Liver (tissue), 9 donors: ENCODE results near the gene CCDC83. TPM values are rescaled to one million over a fixed set of nuclear protein-coding genes. Genes with fewer than 3 reads are reported as not detected.

Experiments
- DNase-seq: peaks from one replicate; pipeline ENCODE4 v3.0.0-alpha.2; 2017; ENCODE audit warnings: low spot score
- H3K27ac ChIP-seq, 2 donors: one replicate each; pipeline ENCODE4 v1.7.0; 2013; ENCODE audit warnings: inconsistent platforms in 2 of 2, low read length in 2 of 2, control low read depth in 1 of 2, low read depth in 1 of 2, mild to moderate bottlenecking in 1 of 2
- H3K27me3 ChIP-seq, 4 donors: one replicate each; pipeline versions ENCODE4 v1.6.1 to v1.7.0; 2013; ENCODE audit warnings: low read length in 3 of 4, inconsistent platforms in 1 of 4, mild to moderate bottlenecking in 1 of 4, moderate library complexity in 1 of 4; ENCODE audit not compliant: control insufficient read depth in 4 of 4, insufficient read depth in 4 of 4
- H3K36me3 ChIP-seq, 4 donors: one replicate each; pipeline versions ENCODE4 v1.6.1 to v1.7.0; 2013; ENCODE audit warnings: low read length in 3 of 4, mild to moderate bottlenecking in 3 of 4, low read depth in 1 of 4, moderate library complexity in 1 of 4; ENCODE audit not compliant: control insufficient read depth in 4 of 4, insufficient read depth in 3 of 4
- H3K4me1 ChIP-seq, 4 donors: one replicate each; pipeline versions ENCODE4 v1.6.1 to v1.7.0; 2013; ENCODE audit warnings: low read length in 3 of 4, mild to moderate bottlenecking in 3 of 4, moderate library complexity in 1 of 4; ENCODE audit not compliant: control insufficient read depth in 4 of 4, insufficient read depth in 4 of 4
- H3K4me3 ChIP-seq, 3 donors: one replicate each; pipeline versions ENCODE4 v1.6.1 to v1.7.0; 2013; ENCODE audit warnings: low read length in 3 of 3, control low read depth in 1 of 3, low read depth in 1 of 3, mild to moderate bottlenecking in 1 of 3
- H3K9ac ChIP-seq, 2 donors: one replicate each; pipeline ENCODE4 v1.7.0; 2013; ENCODE audit warnings: low read length in 2 of 2, mild to moderate bottlenecking in 2 of 2, moderate library complexity in 2 of 2, control low read depth in 1 of 2, low read depth in 1 of 2
- H3K9me3 ChIP-seq, 4 donors: one replicate each; pipeline versions ENCODE4 v1.6.1 to v1.7.0; 2013; ENCODE audit warnings: low read length in 3 of 4; ENCODE audit not compliant: control insufficient read depth in 4 of 4
- EGR1 ChIP-seq, 2 donors: IDR thresholded peaks; 2 replicates each; pipeline ENCODE4 v1.6.1; 2016 to 2018; ENCODE audit warnings: antibody characterized with exemption in 2 of 2, low read depth in 2 of 2
- FOXA1 ChIP-seq: IDR thresholded peaks from 2 replicates; pipeline ENCODE4 v1.6.1; 2016; ENCODE audit warnings: antibody characterized with exemption
- FOXA2 ChIP-seq: IDR thresholded peaks from 2 replicates; pipeline ENCODE4 v1.6.1; 2016; ENCODE audit warnings: antibody characterized with exemption
- GABPA ChIP-seq, 2 donors: IDR thresholded peaks in 1 of 2; conservative IDR thresholded peaks in 1 of 2; 2 replicates each; pipeline ENCODE4 v1.6.1; 2016; ENCODE audit warnings: antibody characterized with exemption in 2 of 2, mild to moderate bottlenecking in 1 of 2, moderate library complexity in 1 of 2
- HNF4A ChIP-seq, 2 donors: conservative IDR thresholded peaks; 2 replicates each; pipeline ENCODE4 v1.6.1; 2016; ENCODE audit warnings: antibody characterized with exemption in 2 of 2, mild to moderate bottlenecking in 2 of 2
- HNF4G ChIP-seq: IDR thresholded peaks from 2 replicates; pipeline ENCODE4 v1.6.1; 2016; ENCODE audit warnings: antibody characterized with exemption
- JUND ChIP-seq, 2 donors: IDR thresholded peaks; 2 replicates each; pipeline ENCODE4 v1.6.1; 2016; ENCODE audit warnings: antibody characterized with exemption in 2 of 2
- NR2F2 ChIP-seq: IDR thresholded peaks from 2 replicates; pipeline ENCODE4 v1.6.1; 2016; ENCODE audit warnings: antibody characterized with exemption
- RAD21 ChIP-seq, 2 donors: IDR thresholded peaks; 2 replicates each; pipeline ENCODE4 v1.6.1; 2016; ENCODE audit warnings: antibody characterized with exemption in 2 of 2, mild to moderate bottlenecking in 2 of 2
- SP1 ChIP-seq: IDR thresholded peaks from 2 replicates; pipeline ENCODE4 v1.6.1; 2018; ENCODE audit warnings: antibody characterized with exemption, mild to moderate bottlenecking
- TAF1 ChIP-seq: conservative IDR thresholded peaks from 2 replicates; pipeline ENCODE4 v1.6.1; 2016; ENCODE audit warnings: antibody characterized with exemption, mild to moderate bottlenecking
- YY1 ChIP-seq: IDR thresholded peaks from 2 replicates; pipeline ENCODE4 v1.6.1; 2016; ENCODE audit warnings: antibody characterized with exemption, mild to moderate bottlenecking
- WGBS: extraction: QIAGEN DNeasy Blood & Tissue Kit; methylation state at CpG from one replicate; pipeline ENCODE4 v1.1.7; 2013; 5-methylcytosine and 5-hydroxymethylcytosine counted together
- polyA plus RNA-seq, 2 donors: library from polyadenylated mRNA; stranded (reverse) in 1 of 2; unstranded in 1 of 2; fragments of 200-250 nt in 1 of 2; fragments of >200 nt in 1 of 2; fragmentation: Nextera tagmentation in 1 of 2; extraction: Ambion mirVana in 1 of 2; gene quantifications; one replicate each; pipeline versions ENCODE4 v1.2.1 to v1.2.3, GENCODE V29; 2013 to 2015
- total RNA-seq, 2 donors: library from RNA; depleted of rRNA; stranded (reverse); fragments of >200 nt; gene quantifications; one replicate each; pipeline ENCODE4 v1.2.3, GENCODE V29; 2014
- TF ChIP-seq, protein P1 (sequence below): IDR thresholded peaks from 2 replicates; pipeline ENCODE4 v1.6.1; 2016; ENCODE audit warnings: antibody characterized with exemption, mild to moderate bottlenecking
- TF ChIP-seq, protein P2 (sequence below): IDR thresholded peaks from 2 replicates; pipeline ENCODE4 v1.6.1; 2016; ENCODE audit warnings: antibody characterized with exemption
- TF ChIP-seq, protein P3 (sequence below): IDR thresholded peaks from 2 replicates; pipeline ENCODE4 v1.6.1; 2016; ENCODE audit warnings: antibody characterized with exemption
- TF ChIP-seq, protein P4 (sequence below): fragments of 150-350 bp; IDR thresholded peaks from 2 replicates; pipeline ENCODE4 v1.5.1; 2017; ENCODE audit warnings: improper control_type of control experiment, low read depth, low read length; ENCODE audit not compliant: missing input control
- TF ChIP-seq, protein P5 (sequence below): IDR thresholded peaks from 2 replicates; pipeline ENCODE4 v1.6.1; 2016; ENCODE audit warnings: antibody characterized with exemption
- donor health status: healthy.
- donor health status: healthy.
- donor health status: healthy.
- donor health status: healthy.
- donor health status: healthy.

The CCDC83 gene
- total and polyA plus RNA-seq, 4 donors = not detected

DNA sequence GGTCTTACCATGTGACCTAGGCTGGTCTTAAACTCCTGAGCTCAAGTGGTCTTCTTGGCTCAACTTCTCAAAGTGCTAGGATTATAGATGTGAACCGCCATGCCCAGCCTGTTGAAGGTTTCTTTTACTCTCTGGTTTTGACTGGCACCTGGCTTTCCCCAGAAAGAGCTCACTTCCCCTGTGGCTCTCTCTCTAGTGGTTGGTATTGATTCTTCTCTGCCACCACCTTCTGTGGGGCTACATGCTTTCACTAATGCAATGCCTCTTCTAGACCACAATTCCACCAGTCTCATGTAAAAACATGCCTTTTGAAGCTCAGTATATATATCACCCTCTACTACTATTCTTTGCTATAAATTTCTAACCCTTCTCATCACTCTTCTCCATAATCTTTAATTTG lies 67.2 kb downstream of the CCDC83 start:
- H3K27me3 ChIP-seq = no peaks in the 10 kb centered on the region
- no peak overlapping the region for H3K4me3 ChIP-seq
- no peak for DNase-seq
- no peaks in the 10 kb centered on the region for H3K36me3 ChIP-seq
- no peak overlapping the region for H3K9ac ChIP-seq
- H3K9me3 ChIP-seq = no peaks in the 10 kb centered on the region
- 88% methylated on average over 1 of the region's 1 CpG for WGBS
- no peak overlapping the region for H3K27ac ChIP-seq
- TF ChIP-seq, protein P1, sequence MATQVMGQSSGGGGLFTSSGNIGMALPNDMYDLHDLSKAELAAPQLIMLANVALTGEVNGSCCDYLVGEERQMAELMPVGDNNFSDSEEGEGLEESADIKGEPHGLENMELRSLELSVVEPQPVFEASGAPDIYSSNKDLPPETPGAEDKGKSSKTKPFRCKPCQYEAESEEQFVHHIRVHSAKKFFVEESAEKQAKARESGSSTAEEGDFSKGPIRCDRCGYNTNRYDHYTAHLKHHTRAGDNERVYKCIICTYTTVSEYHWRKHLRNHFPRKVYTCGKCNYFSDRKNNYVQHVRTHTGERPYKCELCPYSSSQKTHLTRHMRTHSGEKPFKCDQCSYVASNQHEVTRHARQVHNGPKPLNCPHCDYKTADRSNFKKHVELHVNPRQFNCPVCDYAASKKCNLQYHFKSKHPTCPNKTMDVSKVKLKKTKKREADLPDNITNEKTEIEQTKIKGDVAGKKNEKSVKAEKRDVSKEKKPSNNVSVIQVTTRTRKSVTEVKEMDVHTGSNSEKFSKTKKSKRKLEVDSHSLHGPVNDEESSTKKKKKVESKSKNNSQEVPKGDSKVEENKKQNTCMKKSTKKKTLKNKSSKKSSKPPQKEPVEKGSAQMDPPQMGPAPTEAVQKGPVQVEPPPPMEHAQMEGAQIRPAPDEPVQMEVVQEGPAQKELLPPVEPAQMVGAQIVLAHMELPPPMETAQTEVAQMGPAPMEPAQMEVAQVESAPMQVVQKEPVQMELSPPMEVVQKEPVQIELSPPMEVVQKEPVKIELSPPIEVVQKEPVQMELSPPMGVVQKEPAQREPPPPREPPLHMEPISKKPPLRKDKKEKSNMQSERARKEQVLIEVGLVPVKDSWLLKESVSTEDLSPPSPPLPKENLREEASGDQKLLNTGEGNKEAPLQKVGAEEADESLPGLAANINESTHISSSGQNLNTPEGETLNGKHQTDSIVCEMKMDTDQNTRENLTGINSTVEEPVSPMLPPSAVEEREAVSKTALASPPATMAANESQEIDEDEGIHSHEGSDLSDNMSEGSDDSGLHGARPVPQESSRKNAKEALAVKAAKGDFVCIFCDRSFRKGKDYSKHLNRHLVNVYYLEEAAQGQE = no peak
- TF ChIP-seq TAF1 = no peak
- no peak for TF ChIP-seq HNF4G
- TF ChIP-seq, protein P2, sequence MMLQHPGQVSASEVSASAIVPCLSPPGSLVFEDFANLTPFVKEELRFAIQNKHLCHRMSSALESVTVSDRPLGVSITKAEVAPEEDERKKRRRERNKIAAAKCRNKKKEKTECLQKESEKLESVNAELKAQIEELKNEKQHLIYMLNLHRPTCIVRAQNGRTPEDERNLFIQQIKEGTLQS = no peak
- TF ChIP-seq FOXA1 = no peak
- TF ChIP-seq YY1 = no peak
- TF ChIP-seq FOXA2 = no peak
- no peak for TF ChIP-seq HNF4A (conservative IDR thresholded peaks at IDR 0.05)
- H3K4me1 ChIP-seq = peaks cover 0 to 4% (median 2%) of the 10 kb centered on the region in 4 donors

DNA sequence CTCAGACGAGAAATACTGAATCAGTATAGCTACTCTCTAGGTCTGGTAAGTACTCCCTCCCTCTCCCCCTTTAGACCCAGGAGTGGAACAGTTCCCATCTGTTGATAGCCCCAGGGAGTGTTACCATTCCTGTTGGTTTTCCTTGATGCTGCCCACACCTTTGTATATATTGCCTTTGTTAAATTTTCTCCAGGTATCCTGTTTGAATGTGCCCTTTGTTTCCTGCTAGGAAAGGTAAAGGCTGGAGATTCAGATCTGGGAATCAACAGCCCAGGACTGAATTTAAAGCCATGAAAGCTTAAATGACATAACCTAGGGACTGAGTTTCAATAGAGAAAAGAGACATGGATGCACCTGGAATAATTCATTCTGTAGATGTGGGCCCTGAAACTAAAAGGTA lies 68.3 kb downstream of the CCDC83 start:
- H3K36me3 ChIP-seq = no peaks in the 10 kb centered on the region
- peaks cover 0 to 12% (median 10%) of the 10 kb centered on the region in 4 donors for H3K4me1 ChIP-seq
- H3K9ac ChIP-seq = no peak overlapping the region
- WGBS = 95% methylated on average over 1 of the region's 1 CpG
- no peaks in the 10 kb centered on the region for H3K27me3 ChIP-seq
- no peak for DNase-seq
- TF ChIP-seq SP1 (no peak), RAD21 (IDR thresholded peaks at IDR 0.05) (no peak), NR2F2 (no peak), FOXA2 (no peak), HNF4G (no peak), FOXA1 (no peak), EGR1 (IDR thresholded peaks at IDR 0.05; ENCODE audit: low read depth in 2 of 2) (no peak), TAF1 (no peak), JUND (IDR thresholded peaks at IDR 0.05) (no peak), GABPA (IDR thresholded peaks at IDR 0.05 in 1 of 2, conservative IDR thresholded peaks at IDR 0.05 in 1 of 2) (no peak), HNF4A (conservative IDR thresholded peaks at IDR 0.05) (no peak)
- TF ChIP-seq, protein P2 = no peak
- TF ChIP-seq, protein P3, sequence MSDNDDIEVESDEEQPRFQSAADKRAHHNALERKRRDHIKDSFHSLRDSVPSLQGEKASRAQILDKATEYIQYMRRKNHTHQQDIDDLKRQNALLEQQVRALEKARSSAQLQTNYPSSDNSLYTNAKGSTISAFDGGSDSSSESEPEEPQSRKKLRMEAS = no peak
- TF ChIP-seq, protein P4, sequence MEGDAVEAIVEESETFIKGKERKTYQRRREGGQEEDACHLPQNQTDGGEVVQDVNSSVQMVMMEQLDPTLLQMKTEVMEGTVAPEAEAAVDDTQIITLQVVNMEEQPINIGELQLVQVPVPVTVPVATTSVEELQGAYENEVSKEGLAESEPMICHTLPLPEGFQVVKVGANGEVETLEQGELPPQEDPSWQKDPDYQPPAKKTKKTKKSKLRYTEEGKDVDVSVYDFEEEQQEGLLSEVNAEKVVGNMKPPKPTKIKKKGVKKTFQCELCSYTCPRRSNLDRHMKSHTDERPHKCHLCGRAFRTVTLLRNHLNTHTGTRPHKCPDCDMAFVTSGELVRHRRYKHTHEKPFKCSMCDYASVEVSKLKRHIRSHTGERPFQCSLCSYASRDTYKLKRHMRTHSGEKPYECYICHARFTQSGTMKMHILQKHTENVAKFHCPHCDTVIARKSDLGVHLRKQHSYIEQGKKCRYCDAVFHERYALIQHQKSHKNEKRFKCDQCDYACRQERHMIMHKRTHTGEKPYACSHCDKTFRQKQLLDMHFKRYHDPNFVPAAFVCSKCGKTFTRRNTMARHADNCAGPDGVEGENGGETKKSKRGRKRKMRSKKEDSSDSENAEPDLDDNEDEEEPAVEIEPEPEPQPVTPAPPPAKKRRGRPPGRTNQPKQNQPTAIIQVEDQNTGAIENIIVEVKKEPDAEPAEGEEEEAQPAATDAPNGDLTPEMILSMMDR = no peak
- TF ChIP-seq, protein P5, sequence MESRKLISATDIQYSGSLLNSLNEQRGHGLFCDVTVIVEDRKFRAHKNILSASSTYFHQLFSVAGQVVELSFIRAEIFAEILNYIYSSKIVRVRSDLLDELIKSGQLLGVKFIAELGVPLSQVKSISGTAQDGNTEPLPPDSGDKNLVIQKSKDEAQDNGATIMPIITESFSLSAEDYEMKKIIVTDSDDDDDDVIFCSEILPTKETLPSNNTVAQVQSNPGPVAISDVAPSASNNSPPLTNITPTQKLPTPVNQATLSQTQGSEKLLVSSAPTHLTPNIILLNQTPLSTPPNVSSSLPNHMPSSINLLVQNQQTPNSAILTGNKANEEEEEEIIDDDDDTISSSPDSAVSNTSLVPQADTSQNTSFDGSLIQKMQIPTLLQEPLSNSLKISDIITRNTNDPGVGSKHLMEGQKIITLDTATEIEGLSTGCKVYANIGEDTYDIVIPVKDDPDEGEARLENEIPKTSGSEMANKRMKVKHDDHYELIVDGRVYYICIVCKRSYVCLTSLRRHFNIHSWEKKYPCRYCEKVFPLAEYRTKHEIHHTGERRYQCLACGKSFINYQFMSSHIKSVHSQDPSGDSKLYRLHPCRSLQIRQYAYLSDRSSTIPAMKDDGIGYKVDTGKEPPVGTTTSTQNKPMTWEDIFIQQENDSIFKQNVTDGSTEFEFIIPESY = no peak
- TF ChIP-seq, protein P1 = no peak
- H3K27ac ChIP-seq = no peak overlapping the region
- no peak overlapping the region for H3K4me3 ChIP-seq
- H3K9me3 ChIP-seq = no peaks in the 10 kb centered on the region
